HCT116 (cell line): ENCODE results near the gene LTB. TPM values are rescaled to one million over a fixed set of nuclear protein-coding genes. Genes with fewer than 3 reads are reported as not detected.

Experiments used
- ATAC-seq: fragments of 200-7000 bp; cut with Tn5 transposase; 2 replicates; pipeline ENCODE4 v1.9.1; 2020; ENCODE audit warnings: mild to moderate bottlenecking, moderate library complexity
- BruUV-seq: library from RNA; stranded (reverse); fragments of 400-500 nt; replicated peaks from 2 replicates; lab custom pipeline; 2021; lab: Mats Ljungman, UMichigan
- CTCF ChIA-PET: fragments of 300-600 bp; sonication (Branson Sonifier 250); formaldehyde crosslinking; loops from one replicate; lab custom pipeline; 2021; ENCODE audit warnings: antibody characterized with exemption; lab: Charles Lee
- POLR2A ChIA-PET: fragments of 300-600, 350-600 bp; sonication (Branson Sonifier 250); formaldehyde crosslinking; loops from one replicate; lab custom pipeline; 2021; ENCODE audit warnings: antibody characterized with exemption; lab: Charles Lee
- RAD21 ChIA-PET, 2 experiments: fragments of 300-600 bp; sonication (Branson Sonifier 250); formaldehyde crosslinking; loops; one replicate each; lab custom pipeline; 2023; ENCODE audit warnings: low total read pairs in 2 of 2; ENCODE audit not compliant: uncharacterized antibody in 2 of 2, unreplicated experiment in 2 of 2, low non-redundant PET in 1 of 2; lab: Charles Lee
- DNase-seq: peaks from one replicate; pipeline ENCODE4 v3.0.0-alpha.2; 2010; ENCODE audit warnings: low read depth, low spot score
- H2AFZ ChIP-seq: fragments of 200-600 bp; shearing (Covaris generic), sonication (generic); 2 replicates; pipeline ENCODE4 v1.6.1; 2017; ENCODE audit warnings: low read depth, mixed run types, mixed read lengths, antibody characterized with exemption, low read length; ENCODE audit not compliant: poor library complexity, severe bottlenecking
- H3K27ac ChIP-seq: 2 replicates; pipeline ENCODE4 v1.5.1; 2012; ENCODE audit warnings: low read depth, low read length
- H3K27me3 ChIP-seq: fragments of 200-600 bp; sonication (generic); 2 replicates; pipeline ENCODE4 v1.6.1; 2016; ENCODE audit warnings: mixed run types, low read length, mixed read lengths; ENCODE audit not compliant: insufficient read depth
- H3K36me3 ChIP-seq, 2 experiments: fragments of 200-500 bp in 1 of 2; fragments of 200-600 bp in 1 of 2; sonication (Bioruptor generic) in 1 of 2; sonication (generic) in 1 of 2; 2 replicates each; pipeline versions ENCODE4 v1.5.1 to v1.6.1; 2014 to 2016; ENCODE audit warnings: low read length in 2 of 2, inconsistent platforms in 1 of 2, mixed read lengths in 1 of 2, mixed run types in 1 of 2; ENCODE audit not compliant: insufficient read depth in 2 of 2, control insufficient read depth in 1 of 2
- H3K4me1 ChIP-seq, 2 experiments: fragments of 200-600 bp in 1 of 2; sonication (generic) in 1 of 2; 2 replicates each; pipeline versions ENCODE4 v1.5.1 to v1.6.1; 2012 to 2017; ENCODE audit warnings: low read length in 2 of 2, inconsistent platforms in 1 of 2, mild to moderate bottlenecking in 1 of 2, mixed read lengths in 1 of 2, mixed run types in 1 of 2, moderate library complexity in 1 of 2; ENCODE audit not compliant: insufficient read depth in 2 of 2, control insufficient read depth in 1 of 2
- H3K4me2 ChIP-seq: fragments of 200-600 bp; sonication (generic); 2 replicates; pipeline ENCODE4 v1.6.1; 2017; ENCODE audit warnings: mixed run types, low read length, mixed read lengths
- H3K4me3 ChIP-seq, 2 experiments: fragments of 200-600 bp in 1 of 2; sonication (generic) in 1 of 2; replicated peaks in 1 of 2; 2 replicates each; pipeline ENCODE4 v1.5.1; 2011 to 2016; ENCODE audit warnings: low read length in 2 of 2, control low read depth in 1 of 2, low read depth in 1 of 2, mild to moderate bottlenecking in 1 of 2, mixed read lengths in 1 of 2, mixed run types in 1 of 2
- H3K79me2 ChIP-seq: fragments of 200-600 bp; sonication (generic); 2 replicates; pipeline ENCODE4 v1.6.1; 2017; ENCODE audit warnings: mild to moderate bottlenecking, mixed run types, low read length, moderate library complexity, mixed read lengths; ENCODE audit not compliant: insufficient read depth
- H3K9ac ChIP-seq: fragments of 200-600 bp; sonication (generic); 2 replicates; pipeline ENCODE4 v1.6.1; 2016; ENCODE audit warnings: low read length, mixed read lengths
- H3K9me2 ChIP-seq: fragments of 200-600 bp; sonication (generic), shearing (Covaris generic); 2 replicates; pipeline ENCODE4 v1.6.1; 2017; ENCODE audit warnings: mixed run types, mild to moderate bottlenecking, moderate library complexity; ENCODE audit not compliant: insufficient read depth
- H3K9me3 ChIP-seq, 2 experiments: fragments of 200-500 bp in 1 of 2; fragments of 200-600 bp in 1 of 2; sonication (Bioruptor generic) in 1 of 2; sonication (generic) in 1 of 2; 2 replicates each; pipeline ENCODE4 v1.6.1; 2014 to 2017; ENCODE audit warnings: low read length in 2 of 2, mixed read lengths in 2 of 2, inconsistent platforms in 1 of 2, low read depth in 1 of 2, mild to moderate bottlenecking in 1 of 2, mixed run types in 1 of 2, moderate library complexity in 1 of 2; ENCODE audit not compliant: control insufficient read depth in 1 of 2, insufficient read depth in 1 of 2
- H4K20me1 ChIP-seq: fragments of 200-600 bp; sonication (generic), shearing (Covaris generic); 2 replicates; pipeline ENCODE4 v1.6.1; 2017; ENCODE audit warnings: mixed run types, mild to moderate bottlenecking, moderate library complexity; ENCODE audit not compliant: insufficient read depth
- CBX3 ChIP-seq: IDR thresholded peaks from 2 replicates; pipeline ENCODE4 v1.6.1; 2012; ENCODE audit warnings: low read depth
- POLR2AphosphoS5 ChIP-seq: IDR thresholded peaks from 2 replicates; pipeline ENCODE4 v1.6.1; 2011; ENCODE audit warnings: mild to moderate bottlenecking, low read depth, low read length, moderate library complexity
- RAD21 ChIP-seq: IDR thresholded peaks from 2 replicates; pipeline ENCODE4 v1.6.1; 2012; ENCODE audit warnings: low read depth, mild to moderate bottlenecking
- ZFX ChIP-seq: fragments of 450-650 bp; IDR thresholded peaks from 2 replicates; pipeline ENCODE4 v1.6.1; 2017
- intact Hi-C: fragments of 100-400 bp; cut with micrococcal nuclease; formaldehyde crosslinking; loops from 2 replicates; pipeline ENCODE4 v1.10.0; 2022
- total RNA-seq: library from RNA; stranded (reverse); gene quantifications from one replicate; pipeline ENCODE4 v1.2.1, GENCODE V29; 2021; ENCODE audit not compliant: unreplicated experiment
- TF ChIP-seq, protein P1 (sequence below): IDR thresholded peaks from 2 replicates; pipeline ENCODE4 v1.6.1; 2012; ENCODE audit warnings: low read depth

The LTB gene
- total RNA-seq, 1 experiment from 2014 or later = 0.64 TPM

DNA sequence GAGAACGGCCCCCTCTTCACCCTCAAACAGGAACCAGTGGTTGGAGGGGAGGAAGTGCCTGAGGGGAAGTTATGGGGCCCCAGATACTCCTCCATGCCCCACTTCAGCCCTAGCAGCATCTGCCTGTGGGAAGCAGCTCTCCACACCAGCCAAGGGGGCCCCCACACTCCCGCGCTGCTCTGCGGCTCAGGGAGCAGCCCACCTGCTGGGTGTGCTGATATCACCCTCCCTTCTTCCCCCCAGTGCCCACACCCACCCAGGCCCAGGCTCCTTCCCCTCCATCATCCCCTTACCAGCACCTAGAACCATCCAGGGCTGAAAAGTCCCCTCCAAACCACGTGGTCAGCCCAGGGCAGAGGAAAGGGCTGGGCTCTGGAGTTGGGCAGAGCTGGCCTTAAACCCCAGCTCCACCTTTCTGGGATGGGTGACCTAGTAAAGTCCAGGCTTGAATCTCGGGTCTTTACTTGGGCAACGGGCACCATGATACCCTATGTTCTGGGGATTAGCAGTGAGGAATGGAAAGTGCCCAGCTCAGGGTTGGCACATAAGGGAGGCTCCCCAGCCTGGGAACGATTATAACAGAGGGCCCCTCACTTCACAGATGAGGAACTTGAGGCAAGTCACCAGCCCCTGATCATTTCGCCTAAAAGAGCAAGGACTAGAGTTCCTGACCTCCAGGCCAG, 4.5 kb upstream of the LTB start:
- Histone ChIP-seq H3K79me2 (no peaks in the 10 kb centered on the region), H3K9ac (no peak overlapping the region), H3K36me3 (no peaks in the 10 kb centered on the region), H2AFZ (no peak overlapping the region), H3K4me1 (peaks cover under 1 to 3% of the 10 kb centered on the region in 2 experiments; a peak in 2 of 4 replicates), H3K4me3 (no peak overlapping the region), H3K9me2 (no peaks in the 10 kb centered on the region), H3K27me3 (no peaks in the 10 kb centered on the region), H4K20me1 (no peaks in the 10 kb centered on the region), H3K27ac (no peak overlapping the region), H3K4me2 (no peak overlapping the region), H3K9me3 (no peaks in the 10 kb centered on the region)
- TF ChIP-seq ZFX = no peak
- TF ChIP-seq RAD21 = no peak
- TF ChIP-seq CBX3 = no peak
- TF ChIP-seq, protein P1, sequence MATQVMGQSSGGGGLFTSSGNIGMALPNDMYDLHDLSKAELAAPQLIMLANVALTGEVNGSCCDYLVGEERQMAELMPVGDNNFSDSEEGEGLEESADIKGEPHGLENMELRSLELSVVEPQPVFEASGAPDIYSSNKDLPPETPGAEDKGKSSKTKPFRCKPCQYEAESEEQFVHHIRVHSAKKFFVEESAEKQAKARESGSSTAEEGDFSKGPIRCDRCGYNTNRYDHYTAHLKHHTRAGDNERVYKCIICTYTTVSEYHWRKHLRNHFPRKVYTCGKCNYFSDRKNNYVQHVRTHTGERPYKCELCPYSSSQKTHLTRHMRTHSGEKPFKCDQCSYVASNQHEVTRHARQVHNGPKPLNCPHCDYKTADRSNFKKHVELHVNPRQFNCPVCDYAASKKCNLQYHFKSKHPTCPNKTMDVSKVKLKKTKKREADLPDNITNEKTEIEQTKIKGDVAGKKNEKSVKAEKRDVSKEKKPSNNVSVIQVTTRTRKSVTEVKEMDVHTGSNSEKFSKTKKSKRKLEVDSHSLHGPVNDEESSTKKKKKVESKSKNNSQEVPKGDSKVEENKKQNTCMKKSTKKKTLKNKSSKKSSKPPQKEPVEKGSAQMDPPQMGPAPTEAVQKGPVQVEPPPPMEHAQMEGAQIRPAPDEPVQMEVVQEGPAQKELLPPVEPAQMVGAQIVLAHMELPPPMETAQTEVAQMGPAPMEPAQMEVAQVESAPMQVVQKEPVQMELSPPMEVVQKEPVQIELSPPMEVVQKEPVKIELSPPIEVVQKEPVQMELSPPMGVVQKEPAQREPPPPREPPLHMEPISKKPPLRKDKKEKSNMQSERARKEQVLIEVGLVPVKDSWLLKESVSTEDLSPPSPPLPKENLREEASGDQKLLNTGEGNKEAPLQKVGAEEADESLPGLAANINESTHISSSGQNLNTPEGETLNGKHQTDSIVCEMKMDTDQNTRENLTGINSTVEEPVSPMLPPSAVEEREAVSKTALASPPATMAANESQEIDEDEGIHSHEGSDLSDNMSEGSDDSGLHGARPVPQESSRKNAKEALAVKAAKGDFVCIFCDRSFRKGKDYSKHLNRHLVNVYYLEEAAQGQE = no peak
- no peak for TF ChIP-seq POLR2AphosphoS5
- ATAC-seq (no peak), DNase-seq (no peak)
- ChIA-PET CTCF (interaction anchor here (7.8 kb wide), 1 partner anchor 11 kb away, joined by 70 read pairs; no protein-coding TSS in a partner anchor), POLR2A (no interaction called here), RAD21 (no interaction called here)
- intact Hi-C loops = no loop called here
- BruUV-seq = no TSS peak
